NOMO-1 treated with DMSO at 0.1 percent for 48 hours (cell line): ENCODE data around the gene SLC22A16.
A peak's percentile ranks its signal among the peaks of the same experiment; 100 is the strongest.
"Not testable (repeated sequence)": the region's sequence is repeated elsewhere in the genome, so short reads cannot be mapped to it uniquely, and the experiment has no call there.

ENCODE experiments used
- DNase-seq: peaks from one replicate; lab custom pipeline; 2025; ENCODE audit not compliant: unreplicated experiment; lab: John Stamatoyannopoulos, UW

SLC22A16 gene

DNA sequence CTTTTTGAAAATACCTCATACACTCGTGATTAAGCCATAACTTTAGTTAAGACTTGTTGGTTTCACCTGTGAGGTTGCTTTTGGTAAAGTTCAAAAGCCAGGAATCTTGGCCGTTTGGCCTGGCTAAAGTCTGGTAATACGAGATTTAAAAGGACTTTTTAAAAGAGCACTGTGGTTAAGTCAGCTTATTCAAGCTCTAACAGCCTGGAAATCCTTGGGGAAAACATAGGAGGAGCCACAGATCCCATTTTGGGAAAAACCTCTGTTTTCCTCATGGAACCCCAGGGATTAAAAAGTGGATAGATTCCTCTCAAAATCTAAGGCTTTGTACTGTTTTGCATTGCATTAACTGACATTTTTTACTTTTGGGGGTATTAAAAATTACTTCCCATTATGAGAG lies 13.7 kb upstream of the SLC22A16 start:
- no peak for DNase-seq

DNA sequence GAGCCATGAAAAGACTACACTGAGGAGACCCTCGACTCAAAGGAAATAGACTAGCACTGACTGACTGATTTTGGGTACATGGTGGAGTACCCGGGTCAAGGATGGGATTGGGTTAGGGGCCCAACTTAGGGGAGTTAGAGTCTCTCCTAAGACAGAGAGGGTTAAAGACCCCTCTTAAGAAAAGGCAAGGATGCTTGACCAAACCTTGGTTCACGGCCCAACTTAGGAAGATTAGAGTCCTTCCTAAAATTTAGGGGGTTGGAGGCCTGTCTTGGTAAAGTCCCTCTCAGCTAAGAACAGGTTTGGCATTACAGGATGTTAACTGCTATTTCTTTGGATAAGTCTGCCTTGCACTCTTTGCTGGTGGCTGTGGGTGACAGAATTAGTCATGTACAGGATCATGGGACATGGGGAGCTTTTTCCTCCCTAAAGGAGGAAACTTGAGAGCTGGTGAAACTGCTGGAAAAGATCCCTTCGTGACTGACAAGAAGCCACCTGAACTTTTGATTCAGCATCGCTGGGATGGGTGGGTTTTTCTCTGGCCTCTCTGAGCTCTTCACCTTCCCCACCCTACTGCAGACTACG lies 12.3 kb upstream of the SLC22A16 start:
- DNase-seq: no peak

DNA sequence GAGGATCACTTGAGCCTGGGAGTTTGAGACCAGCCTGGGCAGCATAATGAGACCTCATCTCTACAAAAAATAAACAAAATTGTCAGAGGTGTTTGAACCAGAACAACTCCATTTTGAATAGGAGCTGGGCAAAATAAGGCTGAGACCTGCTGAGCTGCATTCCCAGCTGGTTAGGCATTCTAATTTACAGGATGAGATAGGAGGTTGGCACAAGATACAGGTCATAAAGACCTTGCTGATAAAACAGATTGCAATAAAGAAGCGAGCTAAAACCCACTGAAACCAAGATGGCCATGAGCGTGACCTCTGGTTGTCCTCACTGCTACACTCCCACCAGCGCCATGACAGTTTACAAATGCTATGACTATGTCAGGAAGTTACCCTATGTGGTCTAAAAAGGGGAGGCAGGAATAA lies 11.6 kb upstream of the SLC22A16 start:
- not testable (repeated sequence) for DNase-seq

DNA sequence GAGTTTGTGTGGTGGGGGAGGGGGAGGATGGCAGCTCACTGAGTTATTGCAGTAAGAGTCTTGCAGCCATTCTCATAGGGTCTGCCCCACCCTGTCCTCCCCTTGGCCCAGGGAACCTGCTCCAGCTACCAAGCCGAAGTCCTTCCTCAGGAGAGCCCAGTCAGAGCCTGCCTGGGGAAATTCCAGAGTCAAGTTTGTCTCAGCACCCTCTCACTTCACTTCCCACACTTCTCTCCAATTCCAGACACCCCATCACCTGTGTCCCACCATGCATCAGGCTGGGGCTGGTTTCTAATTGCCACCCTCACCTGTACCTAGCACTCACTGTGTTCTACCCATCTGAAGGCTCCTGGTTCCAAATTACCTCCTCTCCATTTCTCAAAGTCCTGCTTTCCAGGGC lies 10.3 kb upstream of the SLC22A16 start:
- DNase-seq: no peak

DNA sequence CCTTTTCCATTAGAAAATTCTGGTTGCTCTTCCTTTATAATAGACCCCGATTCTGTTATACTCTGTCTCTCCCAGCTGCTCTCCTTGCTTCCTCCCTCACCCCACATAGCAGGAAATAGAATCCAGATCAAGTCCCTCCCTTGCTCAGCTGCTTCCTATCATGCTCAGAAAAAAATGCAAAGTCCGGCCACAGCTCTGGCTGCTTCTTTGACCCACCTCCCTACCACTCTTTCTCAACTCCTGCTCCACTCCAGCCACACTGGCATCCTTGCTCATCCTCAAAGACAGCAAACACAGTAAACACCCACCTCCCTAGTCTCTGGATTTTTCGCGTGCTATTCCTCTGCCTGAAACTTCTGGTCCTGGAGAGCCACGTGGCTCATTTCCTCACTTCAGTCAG lies 9.1 kb upstream of the SLC22A16 start:
- DNase-seq: no peak

DNA sequence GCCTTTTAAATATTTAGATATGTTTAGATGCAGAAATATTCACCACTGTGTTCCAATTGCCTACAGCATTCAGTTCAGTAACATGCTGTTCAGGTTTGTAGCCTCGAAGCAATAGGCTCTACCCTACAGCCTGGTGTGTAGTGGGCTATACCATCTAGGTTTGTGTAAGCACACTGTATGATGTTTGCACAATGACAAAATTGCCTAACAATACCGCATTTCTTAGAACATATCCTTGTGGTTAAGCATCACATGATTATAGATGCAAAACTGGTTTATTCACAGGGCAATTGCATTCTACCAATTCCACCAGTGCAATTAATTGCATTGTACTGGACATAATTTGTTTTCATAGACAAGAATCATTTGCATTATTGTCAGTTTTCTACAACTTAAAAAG lies 7.9 kb upstream of the SLC22A16 start:
- peak; percentile 87 for DNase-seq

DNA sequence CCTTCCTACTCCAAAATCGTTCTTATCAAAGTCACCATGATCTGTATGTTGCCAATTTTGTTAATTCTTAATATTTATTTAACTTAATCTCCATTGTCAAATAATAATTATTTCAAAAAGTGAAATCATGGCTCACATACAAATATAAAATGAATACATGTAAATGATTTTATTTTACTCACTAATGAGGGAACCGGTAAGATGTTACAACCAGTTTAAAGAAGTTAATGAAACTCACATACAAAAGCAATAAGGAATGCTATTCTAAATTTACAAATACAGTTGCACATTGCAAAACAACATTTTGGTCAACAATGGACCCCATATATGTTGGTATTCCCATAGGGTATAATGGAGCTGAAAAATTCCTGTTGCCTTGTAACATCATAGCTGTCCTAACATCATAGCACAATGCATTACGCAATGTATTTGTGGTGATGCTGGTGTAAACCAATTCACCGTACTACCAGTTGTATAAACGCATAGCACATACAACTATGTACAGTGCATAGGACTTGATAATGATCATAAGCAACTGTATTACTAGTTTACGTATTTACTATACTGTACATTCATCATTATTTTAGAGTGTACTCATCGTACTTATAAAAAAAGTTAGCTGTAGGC lies 6.5 kb upstream of the SLC22A16 start:
- no peak for DNase-seq

DNA sequence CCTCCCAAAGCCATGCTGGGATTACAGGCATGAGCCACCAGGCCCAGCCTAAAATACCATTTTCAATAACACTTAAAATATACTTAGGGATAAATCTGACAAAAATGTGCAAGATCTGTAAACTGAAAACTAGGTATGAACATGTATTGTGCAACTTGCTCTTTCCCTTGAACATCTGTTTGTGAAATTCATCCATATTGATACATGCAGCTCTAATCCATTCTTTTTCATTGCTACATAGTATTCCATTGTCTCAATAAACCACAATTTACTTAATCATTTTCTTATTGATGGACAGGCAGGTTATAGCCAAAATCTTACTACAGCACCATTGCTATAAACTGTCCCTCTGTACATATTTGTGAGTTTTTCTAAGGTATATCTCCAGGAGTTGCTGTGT lies 4.7 kb upstream of the SLC22A16 start:
- no peak for DNase-seq

DNA sequence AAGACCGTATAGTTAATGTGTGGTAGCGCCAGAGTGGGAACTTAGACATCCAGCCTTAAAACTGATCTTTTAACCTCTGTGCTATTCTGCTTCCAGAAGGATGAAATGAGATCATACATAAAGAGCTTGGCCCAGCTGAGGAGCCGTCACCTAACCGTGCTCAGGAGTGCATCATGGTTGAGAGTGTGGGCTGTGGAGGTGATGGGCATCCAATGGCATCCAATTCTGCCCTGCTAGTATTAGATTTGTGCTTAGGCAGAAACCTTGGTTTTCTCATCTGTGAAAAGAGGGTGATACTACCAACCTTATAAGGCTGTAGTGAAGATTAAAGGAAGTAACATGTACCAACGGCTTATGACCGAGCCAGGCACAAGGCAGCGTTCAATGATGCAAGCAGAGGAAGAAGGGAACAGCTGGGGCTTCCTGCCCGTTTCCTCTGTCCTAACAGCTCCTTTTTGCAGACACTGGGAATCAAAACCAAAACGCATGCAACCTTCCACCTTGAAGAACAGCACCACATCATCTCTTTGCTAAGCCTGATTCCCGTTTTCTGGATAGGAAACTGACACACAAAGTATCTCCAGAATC lies 1.3 kb downstream of the SLC22A16 start:
- peak; percentile 92 for DNase-seq

DNA sequence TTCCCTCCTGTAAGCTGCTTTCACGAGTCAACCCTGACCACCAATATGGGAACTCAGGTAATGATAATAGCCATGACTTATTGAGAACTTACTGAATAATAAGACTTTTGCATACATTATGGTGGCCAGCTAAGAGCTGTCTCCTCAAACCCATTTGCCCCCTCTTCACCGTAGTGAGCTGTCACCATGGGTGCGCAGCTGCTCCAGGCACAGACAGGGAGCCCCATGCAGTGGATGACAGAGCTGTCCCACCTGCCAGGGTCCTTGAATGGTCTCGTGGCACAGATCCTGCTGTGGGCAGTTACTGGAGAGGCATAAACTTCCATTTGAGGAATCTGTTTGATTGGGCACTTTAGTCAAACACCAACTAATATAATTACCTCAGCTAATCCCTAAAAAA lies 1.9 kb downstream of the SLC22A16 start:
- no peak for DNase-seq

DNA sequence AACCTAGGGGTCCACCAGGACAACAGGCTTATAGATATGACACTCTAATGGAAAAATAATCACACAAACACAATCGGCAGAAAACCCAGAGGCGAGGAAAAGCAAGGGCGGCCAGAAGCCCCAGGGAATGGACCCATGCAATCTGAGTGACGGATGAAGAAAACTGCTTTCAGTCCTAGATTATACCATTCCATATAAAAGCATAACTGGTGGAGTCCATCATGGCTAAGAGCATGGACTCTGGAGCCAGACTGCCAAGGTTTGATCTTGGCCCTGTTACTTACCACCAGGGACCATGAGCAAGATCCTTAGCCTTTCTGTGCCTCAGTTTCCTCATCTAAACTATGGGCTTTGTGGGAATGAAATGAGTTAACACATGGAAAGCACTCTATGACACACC lies 3.7 kb downstream of the SLC22A16 start:
- DNase-seq: no peak

DNA sequence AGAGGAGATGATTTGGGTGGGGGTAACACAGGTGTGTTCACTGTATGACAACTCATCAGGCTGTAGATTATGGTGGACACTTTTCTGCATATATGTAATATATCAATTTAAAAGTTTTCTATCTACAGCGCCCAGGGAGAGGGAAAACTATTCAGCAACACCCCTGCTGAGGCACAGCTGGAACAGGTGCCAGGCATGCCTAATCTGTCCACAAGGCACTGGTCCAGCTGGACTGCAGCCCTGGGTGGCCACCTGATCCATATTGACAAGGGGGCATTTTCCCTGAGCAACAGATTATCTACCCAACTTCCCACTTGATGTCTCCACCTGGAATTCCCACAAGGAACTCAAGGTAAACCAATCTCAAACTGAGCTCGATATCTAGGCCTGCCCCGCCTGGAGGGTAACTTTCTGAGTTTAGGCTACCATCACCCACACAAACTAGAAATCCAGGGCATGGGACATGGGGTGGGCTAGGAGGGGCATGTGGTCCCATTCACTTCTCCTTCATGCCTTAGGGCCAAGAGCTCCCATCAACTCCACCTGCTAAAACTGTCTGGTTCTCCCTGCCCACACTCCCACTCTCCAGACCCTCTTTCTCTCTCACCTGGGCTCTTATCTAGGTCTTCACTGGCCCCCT lies 4.6 kb downstream of the SLC22A16 start:
- DNase-seq: no peak

DNA sequence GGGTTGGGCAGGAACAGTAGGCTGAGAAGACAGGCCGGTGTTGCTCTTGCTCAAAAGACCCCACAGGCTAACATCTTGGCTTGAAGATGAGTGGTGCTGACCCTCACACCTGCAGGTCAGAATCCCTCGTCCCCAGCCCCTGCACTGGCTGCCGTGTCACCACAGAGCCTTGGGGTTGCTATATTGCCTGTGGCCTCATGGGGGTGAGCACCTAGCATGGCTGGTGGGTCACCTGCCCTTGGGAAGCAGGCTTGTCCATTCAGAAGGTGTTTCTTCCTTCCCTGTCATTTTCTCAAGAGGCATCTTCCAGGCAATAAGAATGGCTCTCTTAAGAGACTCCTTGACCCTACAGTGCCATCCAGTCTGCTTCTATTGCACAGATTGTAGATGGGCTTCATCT lies 7.7 kb downstream of the SLC22A16 start:
- DNase-seq: no peak

DNA sequence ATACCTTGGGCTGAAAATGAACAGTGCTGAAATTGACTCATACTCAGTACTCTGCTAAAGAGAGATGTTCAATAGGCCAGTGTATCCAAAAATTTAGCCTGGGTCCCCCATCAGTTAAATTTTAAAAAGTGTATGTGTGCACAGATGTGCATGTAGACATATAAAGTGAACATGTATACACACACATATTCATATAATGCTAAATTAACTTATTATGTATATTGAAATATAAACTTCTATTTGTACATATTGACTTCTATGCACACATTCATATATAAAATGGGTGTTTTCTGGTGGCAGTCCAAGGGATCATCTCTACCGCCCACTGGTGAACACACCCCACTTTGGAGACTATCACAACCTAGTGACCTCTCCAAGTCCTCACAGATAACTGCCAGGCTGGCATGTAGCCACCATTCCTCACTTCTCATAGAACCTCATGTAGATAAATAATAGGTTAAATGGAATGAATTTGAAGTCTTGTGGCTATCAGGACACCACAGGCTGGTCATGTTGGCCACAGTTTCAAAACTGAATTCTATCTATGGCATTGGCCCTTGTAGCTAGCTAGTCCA lies 8.8 kb downstream of the SLC22A16 start:
- DNase-seq: no peak

DNA sequence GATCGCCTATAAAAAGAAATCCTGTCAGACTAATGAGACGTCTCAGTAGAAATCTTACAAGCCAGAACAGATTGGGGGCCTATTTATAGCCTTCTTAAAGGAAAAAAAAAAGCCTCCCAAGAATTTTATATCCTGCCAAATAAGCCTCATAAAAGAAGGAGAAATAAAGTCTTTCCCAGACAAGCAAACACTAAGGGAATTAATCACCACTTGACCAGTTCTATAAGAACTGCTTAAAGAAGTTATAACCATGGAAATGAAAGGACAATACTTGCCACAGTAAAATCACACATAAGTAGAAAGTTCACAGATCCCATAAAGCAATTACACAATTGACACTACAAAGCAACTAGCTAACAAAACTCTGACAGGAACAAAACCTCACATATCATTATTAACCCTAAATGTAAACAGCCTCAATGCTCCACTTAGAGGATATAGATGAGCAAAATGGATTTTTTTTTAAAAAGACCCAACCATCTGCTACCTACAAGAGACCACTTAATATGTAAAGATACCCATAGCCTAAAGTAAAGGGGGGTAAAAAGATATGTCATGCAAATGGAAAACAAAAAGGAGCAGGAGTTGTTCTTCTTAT lies 13.4 kb downstream of the SLC22A16 start:
- DNase-seq: no peak

DNA sequence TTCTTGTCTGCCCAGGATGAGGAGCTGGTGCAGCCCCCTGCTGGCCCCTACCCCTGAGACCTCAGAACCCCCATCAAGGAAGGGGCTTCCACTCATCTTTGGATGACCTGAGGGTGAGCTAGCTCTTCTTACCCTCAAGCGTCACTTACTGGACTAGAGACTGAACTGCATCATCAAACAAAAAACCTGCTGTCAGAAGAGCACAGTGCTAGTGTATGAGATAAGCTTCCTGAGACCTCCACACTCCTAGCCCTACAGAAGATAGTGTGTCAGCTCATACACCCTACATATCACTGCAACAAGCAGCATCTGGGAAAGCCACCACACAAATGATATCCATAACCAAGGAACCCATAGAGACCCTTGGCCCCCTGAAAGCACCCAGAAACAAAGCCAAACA lies 15.0 kb downstream of the SLC22A16 start:
- DNase-seq: no peak

DNA sequence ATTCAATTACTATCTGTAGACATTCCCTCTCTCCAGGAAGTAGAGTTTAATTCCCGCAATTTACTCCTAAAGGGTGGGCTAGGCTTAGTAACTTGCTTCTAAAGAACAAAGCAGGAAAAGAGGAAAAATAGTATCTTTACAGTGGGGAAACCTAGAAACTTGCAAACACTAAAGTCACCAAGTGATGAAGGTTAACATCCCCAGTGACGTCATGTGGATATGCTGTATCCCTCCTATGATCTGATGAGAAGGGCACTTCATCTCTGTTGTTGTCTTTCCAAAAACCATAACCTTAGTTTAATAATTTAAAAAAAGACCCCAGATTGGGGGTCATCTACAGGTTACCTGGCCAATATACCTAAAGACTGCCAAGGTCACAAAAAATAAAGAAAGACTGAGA lies 17.3 kb downstream of the SLC22A16 start:
- DNase-seq: no peak

DNA sequence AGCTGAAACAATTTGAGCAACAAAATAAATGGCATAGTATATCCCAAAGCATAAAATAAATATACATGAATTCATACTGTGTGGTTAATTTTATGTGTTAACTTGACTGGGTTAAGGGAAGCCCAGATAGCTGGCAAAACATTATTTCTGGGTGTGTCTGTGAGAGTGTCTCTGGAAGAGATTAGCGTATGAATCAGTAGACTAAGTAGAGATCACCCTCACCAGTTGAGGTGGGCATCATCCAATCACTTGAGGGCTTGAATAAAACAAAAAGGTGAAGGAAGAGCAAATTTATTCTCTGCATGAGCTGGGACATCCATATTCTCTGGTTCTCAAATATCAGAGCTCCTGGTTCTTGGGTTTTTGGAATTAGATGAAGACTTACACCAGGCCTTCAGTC lies 17.9 kb downstream of the SLC22A16 start:
- no peak for DNase-seq

DNA sequence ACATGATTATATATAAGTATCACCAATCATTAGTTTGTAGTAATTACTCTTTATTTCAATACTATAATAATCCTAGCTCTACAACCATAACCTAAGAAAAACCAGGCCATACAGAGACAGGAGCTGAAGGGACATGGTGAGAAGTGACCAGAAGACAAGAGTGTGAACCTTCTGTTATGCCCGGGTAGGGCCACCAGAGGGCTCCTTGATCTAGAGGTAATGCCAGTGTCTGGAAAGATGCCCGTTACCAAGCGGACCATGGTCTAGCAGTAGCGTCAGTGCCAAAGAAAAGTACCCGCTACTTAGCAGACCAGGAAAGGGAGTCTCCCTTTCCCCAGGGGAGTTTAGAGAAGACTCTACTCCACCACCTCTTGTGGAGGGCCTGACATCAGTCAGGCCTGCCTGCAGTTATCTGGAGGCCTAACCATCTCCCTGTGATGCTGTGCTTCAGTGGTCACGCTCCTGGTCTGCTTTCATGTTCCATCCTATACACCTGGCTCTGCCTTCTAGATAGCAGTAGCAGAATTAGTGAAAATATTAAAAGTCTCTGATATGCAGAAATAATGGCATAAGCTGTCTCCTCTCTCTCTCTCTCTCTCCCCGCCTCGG lies 18.7 kb downstream of the SLC22A16 start:
- peak; percentile 21 for DNase-seq

DNA sequence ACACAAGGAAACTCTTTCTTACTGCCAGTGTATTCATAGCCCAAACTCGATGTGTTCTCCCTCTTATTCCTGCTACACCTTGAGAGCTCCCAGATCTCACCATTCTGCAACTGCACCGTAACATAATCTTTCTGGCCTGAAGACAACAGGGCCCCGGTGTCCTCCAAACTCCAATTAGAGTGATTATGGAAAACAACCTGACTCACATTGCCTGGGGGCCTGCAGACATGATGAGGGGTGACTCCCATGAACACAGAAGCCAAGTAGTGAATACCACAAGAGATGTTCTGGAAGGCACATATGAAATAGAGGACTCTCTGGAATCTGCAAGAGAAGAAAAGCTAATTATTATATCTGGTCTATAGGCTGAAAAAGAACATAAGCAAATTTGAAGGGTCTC lies 19.7 kb downstream of the SLC22A16 start:
- no peak for DNase-seq

DNA sequence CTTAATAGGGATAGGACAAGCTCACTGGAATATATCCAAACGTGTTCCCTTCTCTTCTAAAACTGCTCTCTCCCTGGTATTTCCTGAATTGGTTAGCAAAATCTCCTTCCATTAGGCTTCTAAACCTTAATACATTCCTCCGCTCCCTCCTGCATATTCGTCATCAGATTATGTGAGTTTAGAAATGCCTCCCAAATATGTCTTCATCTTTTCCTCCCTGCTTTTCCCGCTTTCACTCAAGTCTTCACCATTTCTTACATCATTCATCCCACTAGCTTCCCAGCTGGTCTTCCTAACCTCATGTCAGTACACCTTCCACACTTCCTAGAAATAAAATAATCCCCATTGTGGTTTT lies 26.9 kb downstream of the SLC22A16 start:
- no peak for DNase-seq
